ENCODE results near the gene MEX3B.

GRCh38 chr15:82058026-82058425 is 12.2 kb upstream of the MEX3B start:
- no peak for TF ChIP-seq EZH2 (IDR thresholded peaks at IDR 0.05; ENCODE audit: low read depth)
- TF ChIP-seq CTCF (conservative IDR thresholded peaks at IDR 0.05): no peak

Data from PC-9 (cell line).